ENCODE measurements around the gene METTL4. TPM values are rescaled to one million over a fixed set of nuclear protein-coding genes. Genes with fewer than 3 reads are reported as not detected.

Gene METTL4
- total RNA-seq, 1 donor from 2014 or later = 9.0 TPM

DNA sequence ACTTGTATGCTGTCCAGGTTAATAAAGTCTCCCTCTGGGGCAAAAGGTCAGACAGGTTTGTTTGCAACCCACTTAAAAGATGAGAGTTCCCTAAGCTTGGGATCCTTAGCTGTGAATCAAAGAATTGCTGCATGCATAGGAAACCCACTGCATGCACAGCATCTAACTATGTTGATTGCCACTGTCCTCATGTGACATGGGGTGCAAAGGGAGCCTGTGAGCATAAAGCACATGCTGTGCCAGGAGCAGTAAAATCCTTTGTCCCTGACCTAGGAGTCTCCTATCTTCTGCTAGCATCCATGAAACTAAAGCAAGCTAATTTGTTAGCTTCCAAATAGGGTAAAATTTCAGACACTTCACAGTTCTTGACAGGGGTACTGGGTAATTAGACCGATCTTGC, 13.8 kb downstream of the METTL4 start:
- no peaks in the 10 kb centered on the region for H3K27me3 Mint-ChIP-seq (ENCODE audit: low read depth, unreplicated experiment)
- peaks cover 2% of the 10 kb centered on the region for H3K4me1 Mint-ChIP-seq (ENCODE audit: low read depth, unreplicated experiment)
- H3K4me3 Mint-ChIP-seq (ENCODE audit: unreplicated experiment) = no peak overlapping the region
- Histone ChIP-seq H3K9me3 (ENCODE audit: insufficient read depth, low read depth, low read length) (no peaks in the 10 kb centered on the region), H3K4me1 (ENCODE audit: insufficient read depth, low read length) (no peaks in the 10 kb centered on the region), H4K20me1 (ENCODE audit: insufficient read depth, low read length) (no peaks in the 10 kb centered on the region), H3K27ac (ENCODE audit: low read depth, low read length) (no peak overlapping the region), H3K9ac (ENCODE audit: low read length) (no peak overlapping the region), H2AFZ (ENCODE audit: low read depth, low read length) (no peak overlapping the region), H3K4me2 (ENCODE audit: low read length) (no peak overlapping the region), H3K27me3 (ENCODE audit: insufficient read depth, low read length) (no peaks in the 10 kb centered on the region), H3K79me2 (ENCODE audit: insufficient read depth, low read length) (no peaks in the 10 kb centered on the region), H3K4me3 (ENCODE audit: insufficient read depth, low read depth, low read length) (no peak overlapping the region), H3K36me3 (ENCODE audit: insufficient read depth, low read length) (no peaks in the 10 kb centered on the region)
- no peaks in the 10 kb centered on the region for H3K9me3 Mint-ChIP-seq (ENCODE audit: unreplicated experiment)
- FAIRE-seq = no peak
- no peak for DNase-seq (ENCODE audit: low read depth)
- H3K27ac Mint-ChIP-seq (ENCODE audit: unreplicated experiment) = no peak overlapping the region
- TF ChIP-seq EZH2 (IDR thresholded peaks at IDR 0.05; ENCODE audit: insufficient read depth, low read length) = no peak
- TF ChIP-seq, protein P1, sequence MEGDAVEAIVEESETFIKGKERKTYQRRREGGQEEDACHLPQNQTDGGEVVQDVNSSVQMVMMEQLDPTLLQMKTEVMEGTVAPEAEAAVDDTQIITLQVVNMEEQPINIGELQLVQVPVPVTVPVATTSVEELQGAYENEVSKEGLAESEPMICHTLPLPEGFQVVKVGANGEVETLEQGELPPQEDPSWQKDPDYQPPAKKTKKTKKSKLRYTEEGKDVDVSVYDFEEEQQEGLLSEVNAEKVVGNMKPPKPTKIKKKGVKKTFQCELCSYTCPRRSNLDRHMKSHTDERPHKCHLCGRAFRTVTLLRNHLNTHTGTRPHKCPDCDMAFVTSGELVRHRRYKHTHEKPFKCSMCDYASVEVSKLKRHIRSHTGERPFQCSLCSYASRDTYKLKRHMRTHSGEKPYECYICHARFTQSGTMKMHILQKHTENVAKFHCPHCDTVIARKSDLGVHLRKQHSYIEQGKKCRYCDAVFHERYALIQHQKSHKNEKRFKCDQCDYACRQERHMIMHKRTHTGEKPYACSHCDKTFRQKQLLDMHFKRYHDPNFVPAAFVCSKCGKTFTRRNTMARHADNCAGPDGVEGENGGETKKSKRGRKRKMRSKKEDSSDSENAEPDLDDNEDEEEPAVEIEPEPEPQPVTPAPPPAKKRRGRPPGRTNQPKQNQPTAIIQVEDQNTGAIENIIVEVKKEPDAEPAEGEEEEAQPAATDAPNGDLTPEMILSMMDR (IDR thresholded peaks at IDR 0.05; ENCODE audit: insufficient read depth, low read depth, low read length) = no peak
- H3K36me3 Mint-ChIP-seq (ENCODE audit: low read depth, unreplicated experiment) = no peaks in the 10 kb centered on the region

DNA sequence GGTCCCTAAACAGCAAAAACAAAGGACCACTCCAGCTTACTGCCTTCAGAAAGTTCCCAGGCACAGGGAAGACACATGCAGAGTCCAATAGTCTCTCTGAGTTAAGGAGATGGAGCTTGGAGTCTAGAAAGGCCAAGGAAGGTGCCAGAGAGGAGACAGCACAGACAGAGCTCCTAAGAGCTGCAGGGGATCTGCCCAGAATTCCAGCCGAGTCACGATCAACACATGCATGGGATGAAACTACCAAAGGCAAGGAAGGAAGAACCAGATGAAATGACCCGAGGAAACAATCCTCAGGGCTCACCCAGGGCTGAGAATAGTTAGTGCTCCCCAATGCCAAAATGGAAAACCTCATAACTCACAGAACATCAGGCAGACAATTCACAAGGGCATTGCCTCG, 15.4 kb downstream of the METTL4 start:
- Mint-ChIP-seq H3K27ac (ENCODE audit: unreplicated experiment) (no peak overlapping the region), H3K4me3 (ENCODE audit: unreplicated experiment) (no peak overlapping the region), H3K36me3 (ENCODE audit: low read depth, unreplicated experiment) (no peaks in the 10 kb centered on the region), H3K27me3 (ENCODE audit: low read depth, unreplicated experiment) (no peaks in the 10 kb centered on the region), H3K4me1 (ENCODE audit: low read depth, unreplicated experiment) (peaks cover 2% of the 10 kb centered on the region), H3K9me3 (ENCODE audit: unreplicated experiment) (no peaks in the 10 kb centered on the region)
- Histone ChIP-seq H3K9me3 (ENCODE audit: insufficient read depth, low read depth, low read length) (no peaks in the 10 kb centered on the region), H3K27me3 (ENCODE audit: insufficient read depth, low read length) (no peaks in the 10 kb centered on the region), H2AFZ (ENCODE audit: low read depth, low read length) (no peak overlapping the region), H3K4me1 (ENCODE audit: insufficient read depth, low read length) (no peaks in the 10 kb centered on the region), H3K27ac (ENCODE audit: low read depth, low read length) (no peak overlapping the region), H3K4me2 (ENCODE audit: low read length) (no peak overlapping the region), H3K79me2 (ENCODE audit: insufficient read depth, low read length) (no peaks in the 10 kb centered on the region), H4K20me1 (ENCODE audit: insufficient read depth, low read length) (no peaks in the 10 kb centered on the region), H3K9ac (ENCODE audit: low read length) (no peak overlapping the region), H3K36me3 (ENCODE audit: insufficient read depth, low read length) (no peaks in the 10 kb centered on the region), H3K4me3 (ENCODE audit: insufficient read depth, low read depth, low read length) (no peak overlapping the region)
- no peak for TF ChIP-seq EZH2 (IDR thresholded peaks at IDR 0.05; ENCODE audit: insufficient read depth, low read length)
- TF ChIP-seq, protein P1 (IDR thresholded peaks at IDR 0.05; ENCODE audit: insufficient read depth, low read depth, low read length) = no peak
- DNase-seq (ENCODE audit: low read depth) = no peak
- no peak for FAIRE-seq

DNA sequence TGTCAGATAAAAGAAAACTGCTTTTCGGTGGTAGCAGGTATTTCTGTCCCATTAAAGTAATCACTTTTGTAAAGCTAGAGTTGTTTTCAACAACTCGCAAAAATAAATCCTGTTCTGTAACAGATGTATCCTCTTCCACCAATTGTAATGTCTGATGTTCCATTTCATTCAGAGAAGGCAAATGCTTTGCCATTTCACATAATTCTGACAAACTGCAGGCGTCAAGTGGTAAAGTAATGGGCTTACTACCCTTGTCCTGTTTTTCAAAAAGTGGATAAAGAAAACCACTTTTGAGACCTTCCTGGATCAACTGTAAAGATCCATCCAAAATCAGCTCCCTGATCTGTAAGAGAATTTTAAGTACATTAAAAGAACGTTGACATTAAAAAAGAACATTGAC, 16.6 kb downstream of the METTL4 start:
- DNase-seq (ENCODE audit: low read depth) (no peak), FAIRE-seq (no peak)
- H3K4me1 ChIP-seq (ENCODE audit: insufficient read depth, low read length) = no peaks in the 10 kb centered on the region
- H4K20me1 ChIP-seq (ENCODE audit: insufficient read depth, low read length) = no peaks in the 10 kb centered on the region
- Mint-ChIP-seq H3K36me3 (ENCODE audit: low read depth, unreplicated experiment) (no peaks in the 10 kb centered on the region), H3K4me1 (ENCODE audit: low read depth, unreplicated experiment) (peaks cover 2% of the 10 kb centered on the region), H3K27me3 (ENCODE audit: low read depth, unreplicated experiment) (no peaks in the 10 kb centered on the region), H3K9me3 (ENCODE audit: unreplicated experiment) (no peaks in the 10 kb centered on the region), H3K4me3 (ENCODE audit: unreplicated experiment) (no peak overlapping the region), H3K27ac (ENCODE audit: unreplicated experiment) (no peak overlapping the region)
- H3K36me3 ChIP-seq (ENCODE audit: insufficient read depth, low read length) = no peaks in the 10 kb centered on the region
- no peak overlapping the region for H3K9ac ChIP-seq (ENCODE audit: low read length)
- no peaks in the 10 kb centered on the region for H3K27me3 ChIP-seq (ENCODE audit: insufficient read depth, low read length)
- no peaks in the 10 kb centered on the region for H3K79me2 ChIP-seq (ENCODE audit: insufficient read depth, low read length)
- no peak for TF ChIP-seq EZH2 (IDR thresholded peaks at IDR 0.05; ENCODE audit: insufficient read depth, low read length)
- TF ChIP-seq, protein P1 (IDR thresholded peaks at IDR 0.05; ENCODE audit: insufficient read depth, low read depth, low read length) = no peak
- H3K27ac ChIP-seq (ENCODE audit: low read depth, low read length) = no peak overlapping the region
- H3K4me2 ChIP-seq (ENCODE audit: low read length) = no peak overlapping the region
- H3K4me3 ChIP-seq (ENCODE audit: insufficient read depth, low read depth, low read length) = no peak overlapping the region
- no peak overlapping the region for H2AFZ ChIP-seq (ENCODE audit: low read depth, low read length)
- no peaks in the 10 kb centered on the region for H3K9me3 ChIP-seq (ENCODE audit: insufficient read depth, low read depth, low read length)

Measured in astrocyte (in vitro differentiated cells and primary cell).